K562 (cell line): ENCODE results near the gene DNAJB13. TPM values are rescaled to one million over a fixed set of nuclear protein-coding genes. Genes with fewer than 3 reads are reported as not detected.

ENCODE experiments used
- BRCA1 ChIP-seq, 2 experiments: fragments of 450-650 bp in 1 of 2; sonication (generic) in 1 of 2; formaldehyde crosslinking in 1 of 2; IDR thresholded peaks; 2 replicates each; pipeline versions ENCODE4 v1.5.0 to v1.6.1; 2017 to 2020; ENCODE audit warnings: mild to moderate bottlenecking in 1 of 2, missing genetic modification reagents in 1 of 2
- CHD2 ChIP-seq: IDR thresholded peaks from 2 replicates; pipeline ENCODE4 v1.6.1; 2011; ENCODE audit warnings: low read depth, low read length
- COPS2 ChIP-seq: fragments of 450-650 bp; conservative IDR thresholded peaks from 2 replicates; pipeline ENCODE4 v1.6.1; 2016; ENCODE audit warnings: mild to moderate bottlenecking, moderate library complexity
- CXXC5 ChIP-seq: fragments of 250-450 bp; sonication (Bioruptor Pico); IDR thresholded peaks from 2 replicates; pipeline ENCODE4 v1.8.0; 2022; ENCODE audit warnings: inconsistent platforms, mild to moderate bottlenecking, moderate library complexity
- ETV1 ChIP-seq: fragments of 450-650 bp; conservative IDR thresholded peaks from 2 replicates; pipeline ENCODE4 v1.6.1; 2016; ENCODE audit warnings: missing genetic modification characterization, control low read depth, low read depth, missing compliant biosample characterization
- NFE2L1 ChIP-seq: fragments of 450-650 bp; IDR thresholded peaks from 2 replicates; pipeline ENCODE4 v1.6.1; 2016; ENCODE audit warnings: missing genetic modification characterization, low read depth, mild to moderate bottlenecking, missing compliant biosample characterization, moderate library complexity, borderline replicate concordance
- OTX1 ChIP-seq: fragments of 450-650 bp; formaldehyde crosslinking; IDR thresholded peaks from 2 replicates; pipeline ENCODE4 v1.4.0; 2022; ENCODE audit warnings: mild to moderate bottlenecking
- SOX6 ChIP-seq: fragments of 450-650 bp; IDR thresholded peaks from 2 replicates; pipeline ENCODE4 v1.6.1; 2014; ENCODE audit warnings: mild to moderate bottlenecking
- TCF7 ChIP-seq: sonication (generic); IDR thresholded peaks from 2 replicates; pipeline ENCODE4 v1.6.1; 2016; ENCODE audit warnings: antibody characterized with exemption, borderline replicate concordance
- ZC3H11A ChIP-seq: IDR thresholded peaks from 2 replicates; pipeline ENCODE4 v1.6.1; 2012; ENCODE audit warnings: low read depth, low read length, improper control_type of control experiment
- polyA plus RNA-seq, 8 experiments: library from polyadenylated mRNA; depleted of rRNA in 4 of 8; stranded (reverse) in 5 of 8; unstranded in 3 of 8; fragments of >200 nt; fragmentation: Nextera tagmentation in 2 of 8; fragmentation: Illumina TruSeq in 1 of 8; extraction: Ambion mirVana in 2 of 8; extraction: Trizol in 1 of 8; gene quantifications; 2 replicates each; pipeline versions ENCODE4 v1.2.1 to v1.2.3, GENCODE V29; 2011 to 2014; ENCODE audit warnings: inconsistent platforms in 1 of 8, missing spikeins in 1 of 8
- total RNA-seq, 7 experiments: library from RNA; depleted of rRNA in 6 of 7; stranded (reverse); fragments of >200 nt in 6 of 7; fragmentation: Illumina TruSeq in 2 of 7; extraction: Trizol in 2 of 7; gene quantifications; 2 replicates each; pipeline versions ENCODE4 v1.2.1 to v1.2.3, GENCODE V29; 2011 to 2021; ENCODE audit warnings: low replicate concordance in 1 of 7
- TF ChIP-seq, protein P1 (sequence below): fragments of 450-650 bp; IDR thresholded peaks from 2 replicates; pipeline ENCODE4 v1.6.1; 2016; ENCODE audit warnings: low read depth
- TF ChIP-seq, protein P2 (sequence below): fragments of 450-650 bp; formaldehyde crosslinking; IDR thresholded peaks from 2 replicates; pipeline ENCODE4 v1.4.0; 2022; ENCODE audit warnings: mild to moderate bottlenecking, moderate library complexity
- TF ChIP-seq, protein P3 (sequence below): fragments of 250-450 bp; sonication (Bioruptor Pico); IDR thresholded peaks from 2 replicates; pipeline ENCODE4 v1.4.0; 2020
- TF ChIP-seq, protein P4 (sequence below): fragments of 450-650 bp; IDR thresholded peaks from 2 replicates; pipeline ENCODE4 v1.6.1; 2016; ENCODE audit warnings: mild to moderate bottlenecking
- TF ChIP-seq, protein P5 (sequence below): fragments of 250-450 bp; sonication (Bioruptor Pico); IDR thresholded peaks from 2 replicates; pipeline ENCODE4 v1.4.0; 2020; ENCODE audit warnings: borderline replicate concordance

Gene DNAJB13
- total and polyA plus RNA-seq, 9 of the 15 experiments (the other 6 are each of a cell fraction or from before 2014, with no cell fraction given): 0.14 TPM; not detected in 8

DNA sequence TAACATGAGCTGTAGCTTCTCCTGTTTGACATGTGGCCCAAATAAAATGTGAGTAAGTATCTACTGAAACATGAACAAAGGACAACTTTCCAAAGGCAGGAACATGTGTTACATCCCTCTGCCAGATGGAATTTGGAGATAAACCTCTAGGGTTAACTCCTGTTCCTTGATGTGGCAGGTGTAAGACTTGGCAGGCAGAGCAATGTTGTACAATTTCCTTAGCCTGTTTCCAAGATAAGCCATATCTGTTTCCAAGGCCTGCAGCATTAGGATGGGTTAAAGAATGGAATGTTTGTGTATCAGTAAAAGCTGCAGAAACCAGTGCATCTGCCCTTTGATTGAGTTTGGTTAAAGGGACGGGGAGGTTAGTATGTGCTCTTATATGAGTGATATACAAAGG lies 8.8 kb upstream of the DNAJB13 start (continued):
- TF ChIP-seq, protein P1, sequence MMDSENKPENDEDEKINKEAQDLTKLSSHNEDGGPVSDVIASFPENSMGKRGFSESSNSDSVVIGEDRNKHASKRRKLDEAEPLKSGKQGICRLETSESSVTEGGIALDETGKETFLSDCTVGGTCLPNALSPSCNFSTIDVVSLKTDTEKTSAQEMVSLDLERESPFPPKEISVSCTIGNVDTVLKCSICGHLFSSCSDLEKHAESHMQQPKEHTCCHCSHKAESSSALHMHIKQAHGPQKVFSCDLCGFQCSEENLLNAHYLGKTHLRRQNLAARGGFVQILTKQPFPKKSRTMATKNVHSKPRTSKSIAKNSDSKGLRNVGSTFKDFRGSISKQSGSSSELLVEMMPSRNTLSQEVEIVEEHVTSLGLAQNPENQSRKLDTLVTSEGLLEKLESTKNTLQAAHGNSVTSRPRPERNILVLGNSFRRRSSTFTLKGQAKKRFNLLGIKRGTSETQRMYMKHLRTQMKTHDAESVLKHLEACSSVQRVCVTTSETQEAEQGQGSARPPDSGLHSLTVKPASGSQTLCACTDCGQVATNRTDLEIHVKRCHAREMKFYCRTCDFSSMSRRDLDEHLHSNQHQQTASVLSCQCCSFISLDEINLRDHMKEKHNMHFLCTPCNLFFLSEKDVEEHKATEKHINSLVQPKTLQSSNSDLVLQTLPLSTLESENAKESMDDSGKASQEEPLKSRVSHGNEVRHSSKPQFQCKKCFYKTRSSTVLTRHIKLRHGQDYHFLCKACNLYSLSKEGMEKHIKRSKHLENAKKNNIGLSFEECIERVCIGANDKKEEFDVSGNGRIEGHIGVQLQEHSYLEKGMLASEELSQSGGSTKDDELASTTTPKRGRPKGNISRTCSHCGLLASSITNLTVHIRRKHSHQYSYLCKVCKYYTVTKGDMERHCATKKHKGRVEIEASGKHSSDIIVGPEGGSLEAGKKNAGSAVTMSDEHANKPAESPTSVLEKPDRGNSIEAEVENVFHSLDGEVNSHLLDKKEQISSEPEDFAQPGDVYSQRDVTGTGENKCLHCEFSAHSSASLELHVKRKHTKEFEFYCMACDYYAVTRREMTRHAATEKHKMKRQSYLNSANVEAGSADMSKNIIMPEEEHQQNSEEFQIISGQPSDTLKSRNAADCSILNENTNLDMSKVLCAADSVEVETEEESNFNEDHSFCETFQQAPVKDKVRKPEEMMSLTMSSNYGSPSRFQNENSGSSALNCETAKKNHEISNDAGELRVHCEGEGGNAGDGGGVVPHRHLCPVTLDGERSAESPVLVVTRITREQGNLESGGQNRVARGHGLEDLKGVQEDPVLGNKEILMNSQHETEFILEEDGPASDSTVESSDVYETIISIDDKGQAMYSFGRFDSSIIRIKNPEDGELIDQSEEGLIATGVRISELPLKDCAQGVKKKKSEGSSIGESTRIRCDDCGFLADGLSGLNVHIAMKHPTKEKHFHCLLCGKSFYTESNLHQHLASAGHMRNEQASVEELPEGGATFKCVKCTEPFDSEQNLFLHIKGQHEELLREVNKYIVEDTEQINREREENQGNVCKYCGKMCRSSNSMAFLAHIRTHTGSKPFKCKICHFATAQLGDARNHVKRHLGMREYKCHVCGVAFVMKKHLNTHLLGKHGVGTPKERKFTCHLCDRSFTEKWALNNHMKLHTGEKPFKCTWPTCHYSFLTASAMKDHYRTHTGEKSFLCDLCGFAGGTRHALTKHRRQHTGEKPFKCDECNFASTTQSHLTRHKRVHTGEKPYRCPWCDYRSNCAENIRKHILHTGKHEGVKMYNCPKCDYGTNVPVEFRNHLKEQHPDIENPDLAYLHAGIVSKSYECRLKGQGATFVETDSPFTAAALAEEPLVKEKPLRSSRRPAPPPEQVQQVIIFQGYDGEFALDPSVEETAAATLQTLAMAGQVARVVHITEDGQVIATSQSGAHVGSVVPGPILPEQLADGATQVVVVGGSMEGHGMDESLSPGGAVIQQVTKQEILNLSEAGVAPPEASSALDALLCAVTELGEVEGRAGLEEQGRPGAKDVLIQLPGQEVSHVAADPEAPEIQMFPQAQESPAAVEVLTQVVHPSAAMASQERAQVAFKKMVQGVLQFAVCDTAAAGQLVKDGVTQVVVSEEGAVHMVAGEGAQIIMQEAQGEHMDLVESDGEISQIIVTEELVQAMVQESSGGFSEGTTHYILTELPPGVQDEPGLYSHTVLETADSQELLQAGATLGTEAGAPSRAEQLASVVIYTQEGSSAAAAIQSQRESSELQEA: no peak
- TF ChIP-seq, protein P2, sequence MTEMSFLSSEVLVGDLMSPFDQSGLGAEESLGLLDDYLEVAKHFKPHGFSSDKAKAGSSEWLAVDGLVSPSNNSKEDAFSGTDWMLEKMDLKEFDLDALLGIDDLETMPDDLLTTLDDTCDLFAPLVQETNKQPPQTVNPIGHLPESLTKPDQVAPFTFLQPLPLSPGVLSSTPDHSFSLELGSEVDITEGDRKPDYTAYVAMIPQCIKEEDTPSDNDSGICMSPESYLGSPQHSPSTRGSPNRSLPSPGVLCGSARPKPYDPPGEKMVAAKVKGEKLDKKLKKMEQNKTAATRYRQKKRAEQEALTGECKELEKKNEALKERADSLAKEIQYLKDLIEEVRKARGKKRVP (CRISPR knock-in tag): no peak
- TF ChIP-seq, protein P3, sequence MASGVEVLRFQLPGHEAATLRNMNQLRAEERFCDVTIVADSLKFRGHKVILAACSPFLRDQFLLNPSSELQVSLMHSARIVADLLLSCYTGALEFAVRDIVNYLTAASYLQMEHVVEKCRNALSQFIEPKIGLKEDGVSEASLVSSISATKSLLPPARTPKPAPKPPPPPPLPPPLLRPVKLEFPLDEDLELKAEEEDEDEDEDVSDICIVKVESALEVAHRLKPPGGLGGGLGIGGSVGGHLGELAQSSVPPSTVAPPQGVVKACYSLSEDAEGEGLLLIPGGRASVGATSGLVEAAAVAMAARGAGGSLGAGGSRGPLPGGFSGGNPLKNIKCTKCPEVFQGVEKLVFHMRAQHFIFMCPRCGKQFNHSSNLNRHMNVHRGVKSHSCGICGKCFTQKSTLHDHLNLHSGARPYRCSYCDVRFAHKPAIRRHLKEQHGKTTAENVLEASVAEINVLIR: no peak
- TF ChIP-seq CHD2 (no peak), ZC3H11A (no peak), CXXC5 (CRISPR knock-in tag) (peak; percentile 42), TCF7 (peak; percentile 88), SOX6 (peak; percentile 80), NFE2L1 (tag) (no peak), ETV1 (tag) (no peak), COPS2 (no peak), OTX1 (CRISPR knock-in tag) (no peak), BRCA1 (IDR thresholded peaks at IDR 0.05) (no peak), BRCA1 (CRISPR knock-in tag; IDR thresholded peaks at IDR 0.05) (no peak)
- TF ChIP-seq, protein P4, sequence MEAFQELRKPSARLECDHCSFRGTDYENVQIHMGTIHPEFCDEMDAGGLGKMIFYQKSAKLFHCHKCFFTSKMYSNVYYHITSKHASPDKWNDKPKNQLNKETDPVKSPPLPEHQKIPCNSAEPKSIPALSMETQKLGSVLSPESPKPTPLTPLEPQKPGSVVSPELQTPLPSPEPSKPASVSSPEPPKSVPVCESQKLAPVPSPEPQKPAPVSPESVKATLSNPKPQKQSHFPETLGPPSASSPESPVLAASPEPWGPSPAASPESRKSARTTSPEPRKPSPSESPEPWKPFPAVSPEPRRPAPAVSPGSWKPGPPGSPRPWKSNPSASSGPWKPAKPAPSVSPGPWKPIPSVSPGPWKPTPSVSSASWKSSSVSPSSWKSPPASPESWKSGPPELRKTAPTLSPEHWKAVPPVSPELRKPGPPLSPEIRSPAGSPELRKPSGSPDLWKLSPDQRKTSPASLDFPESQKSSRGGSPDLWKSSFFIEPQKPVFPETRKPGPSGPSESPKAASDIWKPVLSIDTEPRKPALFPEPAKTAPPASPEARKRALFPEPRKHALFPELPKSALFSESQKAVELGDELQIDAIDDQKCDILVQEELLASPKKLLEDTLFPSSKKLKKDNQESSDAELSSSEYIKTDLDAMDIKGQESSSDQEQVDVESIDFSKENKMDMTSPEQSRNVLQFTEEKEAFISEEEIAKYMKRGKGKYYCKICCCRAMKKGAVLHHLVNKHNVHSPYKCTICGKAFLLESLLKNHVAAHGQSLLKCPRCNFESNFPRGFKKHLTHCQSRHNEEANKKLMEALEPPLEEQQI: no peak
- TF ChIP-seq, protein P5, sequence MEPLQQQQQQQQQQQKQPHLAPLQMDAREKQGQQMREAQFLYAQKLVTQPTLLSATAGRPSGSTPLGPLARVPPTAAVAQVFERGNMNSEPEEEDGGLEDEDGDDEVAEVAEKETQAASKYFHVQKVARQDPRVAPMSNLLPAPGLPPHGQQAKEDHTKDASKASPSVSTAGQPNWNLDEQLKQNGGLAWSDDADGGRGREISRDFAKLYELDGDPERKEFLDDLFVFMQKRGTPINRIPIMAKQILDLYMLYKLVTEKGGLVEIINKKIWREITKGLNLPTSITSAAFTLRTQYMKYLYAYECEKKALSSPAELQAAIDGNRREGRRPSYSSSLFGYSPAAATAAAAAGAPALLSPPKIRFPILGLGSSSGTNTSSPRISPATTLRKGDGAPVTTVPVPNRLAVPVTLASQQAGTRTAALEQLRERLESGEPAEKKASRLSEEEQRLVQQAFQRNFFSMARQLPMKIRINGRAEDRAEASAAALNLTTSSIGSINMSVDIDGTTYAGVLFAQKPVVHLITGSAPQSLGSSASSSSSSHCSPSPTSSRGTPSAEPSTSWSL (CRISPR knock-in tag): no peak
